Measurements from ENCODE around the gene RNLS.
"Not testable (repeated sequence)": the region's sequence is repeated elsewhere in the genome, so short reads cannot be mapped to it uniquely, and the experiment has no call there.

The RNLS gene

DNA sequence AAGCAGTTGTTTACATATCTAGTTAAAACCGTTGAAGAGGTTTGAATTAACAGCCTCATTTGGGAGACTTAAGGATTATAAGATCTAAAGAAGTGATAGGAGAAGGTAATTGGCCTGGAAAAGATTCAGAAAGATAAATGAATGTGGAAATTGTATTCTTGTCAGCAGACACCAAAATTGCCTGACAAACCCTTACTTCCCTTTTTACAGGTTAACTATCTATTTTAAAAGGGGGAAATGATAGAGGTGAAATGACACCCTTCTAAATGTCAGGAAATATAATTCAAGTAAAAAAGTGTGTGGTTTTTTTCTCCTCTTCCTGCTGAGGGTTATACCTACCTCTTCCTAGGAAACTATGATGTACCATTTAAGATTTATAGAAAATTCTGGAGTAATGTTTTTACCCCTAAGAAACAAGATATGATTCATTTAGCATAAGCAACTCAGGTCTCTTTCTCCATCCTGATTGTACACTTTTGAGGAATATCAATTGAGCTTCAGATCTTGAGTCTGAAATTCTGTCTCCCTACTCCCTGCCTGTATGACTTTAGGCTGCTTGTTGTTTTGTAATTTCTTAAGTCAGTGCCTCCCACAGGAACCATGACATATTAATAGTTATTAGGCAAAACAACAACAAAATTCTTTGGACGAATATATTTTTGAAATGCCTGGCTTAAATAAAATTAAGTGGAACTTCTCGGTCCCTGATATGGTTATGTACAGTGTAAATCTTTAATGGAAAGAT is 250.4 kb downstream of the RNLS start:
- DNase-seq: no peak

DNA sequence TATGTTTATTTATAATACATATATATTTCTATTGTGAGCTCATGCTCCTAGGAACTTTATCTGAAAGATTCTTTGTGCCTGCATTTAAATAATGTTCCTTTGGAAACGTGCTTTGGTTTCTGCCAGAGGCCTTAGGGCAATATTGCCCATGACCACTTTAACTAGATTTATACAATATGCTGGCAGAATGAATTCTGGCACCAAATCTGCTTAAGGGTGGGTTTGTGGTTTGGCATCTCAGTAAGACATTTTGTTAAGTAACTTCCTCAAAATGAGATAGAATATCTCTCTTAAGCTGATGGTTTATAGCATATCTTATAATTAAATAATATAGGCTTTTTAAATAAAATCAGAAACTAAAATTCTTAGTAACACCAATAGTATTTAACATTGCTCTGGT is 252.9 kb downstream of the RNLS start:
- no peak for DNase-seq

DNA sequence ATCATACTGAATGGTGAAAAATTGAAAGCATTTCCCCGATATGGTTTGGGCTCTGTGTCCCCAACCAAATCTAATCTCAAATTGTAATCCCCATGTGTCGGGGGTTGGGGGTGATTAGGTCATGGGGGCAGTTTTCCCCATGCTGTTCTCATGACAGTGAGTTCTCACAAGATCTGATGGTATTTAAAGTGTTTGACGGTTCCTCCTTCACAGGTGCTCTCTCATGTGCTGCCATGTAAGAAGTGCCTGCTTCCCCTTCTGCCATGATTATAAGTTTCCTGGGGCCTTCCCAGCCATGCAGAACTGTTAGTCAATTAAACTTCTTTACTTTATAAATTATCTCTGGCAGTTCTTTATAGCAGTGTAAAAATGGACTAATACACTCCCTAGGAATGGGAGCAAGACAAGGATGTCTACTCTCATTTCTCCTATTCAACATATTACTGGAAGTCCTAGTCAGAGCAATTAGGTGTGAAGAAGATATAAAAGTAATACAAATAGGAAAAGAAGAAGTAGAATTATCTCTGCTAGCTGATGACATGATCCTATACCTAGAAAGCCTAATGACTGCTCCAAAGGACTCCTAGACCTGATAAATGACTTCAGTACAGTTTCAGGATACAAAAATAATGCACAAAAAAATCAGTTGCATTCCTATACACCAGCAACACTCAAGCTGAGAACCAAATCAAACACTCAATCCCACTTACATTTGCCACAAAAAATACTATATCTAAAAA is 260.6 kb downstream of the RNLS start:
- DNase-seq: no peak

DNA sequence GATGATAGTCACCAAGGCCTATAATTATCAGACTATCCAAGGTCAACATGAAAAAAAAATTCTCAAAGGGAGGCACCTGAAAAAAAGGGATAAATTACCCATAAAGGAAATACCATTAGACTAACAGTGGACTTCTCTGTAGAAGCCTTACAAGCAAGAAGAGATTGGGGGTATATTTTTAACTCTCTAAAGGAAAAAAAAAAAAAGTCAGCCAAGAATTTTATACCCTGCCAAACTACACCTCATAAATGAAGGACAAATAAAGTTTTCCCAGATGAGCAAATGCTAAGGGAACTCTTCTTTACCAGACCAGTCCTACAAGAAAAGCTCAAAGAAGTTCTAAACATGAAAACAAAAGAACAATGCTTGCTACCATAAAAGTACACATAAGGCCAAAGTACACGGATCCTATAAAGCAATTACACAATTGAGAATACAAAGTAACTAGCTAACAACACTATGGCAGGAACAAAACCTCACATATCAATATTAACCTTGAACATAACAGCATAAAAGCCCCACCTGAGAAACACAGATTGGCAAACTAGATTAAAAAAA is 263.1 kb downstream of the RNLS start:
- DNase-seq: no peak

DNA sequence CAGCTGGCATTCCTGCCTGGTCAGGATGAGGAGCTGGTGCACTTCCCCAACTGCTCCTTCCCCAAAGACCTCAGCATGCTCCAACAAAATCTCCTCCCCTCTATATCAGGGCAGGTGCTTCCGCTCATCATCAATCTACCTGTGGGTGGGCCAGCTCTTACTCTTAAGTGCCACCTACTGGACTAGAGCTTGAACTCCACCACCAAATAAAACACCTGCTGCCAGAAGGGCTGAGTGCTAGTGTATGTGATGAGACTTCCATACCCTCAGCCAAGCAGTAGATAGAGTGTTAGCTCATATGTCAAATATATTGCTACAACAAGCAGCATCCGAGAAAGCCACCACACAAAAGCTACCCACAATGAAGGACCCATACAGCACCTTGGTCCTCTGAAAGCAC is 264.3 kb downstream of the RNLS start:
- no peak for DNase-seq

DNA sequence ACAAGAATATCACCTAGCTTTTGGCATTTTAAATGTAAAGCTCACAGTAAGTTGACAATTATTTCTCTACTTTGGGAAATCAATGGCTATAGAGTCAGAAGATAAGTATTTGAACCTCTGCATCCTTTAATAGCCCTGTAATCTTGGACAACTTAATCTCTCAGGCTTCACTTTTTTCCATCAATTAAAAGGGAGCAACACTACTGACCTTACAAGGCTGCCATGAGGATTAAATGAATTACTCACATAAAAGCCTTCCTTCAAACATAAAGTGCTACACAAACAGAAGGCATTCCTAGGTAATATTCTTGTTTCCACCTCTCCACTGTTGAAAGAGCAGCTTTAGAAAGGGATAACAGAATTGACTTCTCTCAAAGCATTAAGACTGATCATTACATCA is 266.0 kb downstream of the RNLS start:
- no peak for DNase-seq

DNA sequence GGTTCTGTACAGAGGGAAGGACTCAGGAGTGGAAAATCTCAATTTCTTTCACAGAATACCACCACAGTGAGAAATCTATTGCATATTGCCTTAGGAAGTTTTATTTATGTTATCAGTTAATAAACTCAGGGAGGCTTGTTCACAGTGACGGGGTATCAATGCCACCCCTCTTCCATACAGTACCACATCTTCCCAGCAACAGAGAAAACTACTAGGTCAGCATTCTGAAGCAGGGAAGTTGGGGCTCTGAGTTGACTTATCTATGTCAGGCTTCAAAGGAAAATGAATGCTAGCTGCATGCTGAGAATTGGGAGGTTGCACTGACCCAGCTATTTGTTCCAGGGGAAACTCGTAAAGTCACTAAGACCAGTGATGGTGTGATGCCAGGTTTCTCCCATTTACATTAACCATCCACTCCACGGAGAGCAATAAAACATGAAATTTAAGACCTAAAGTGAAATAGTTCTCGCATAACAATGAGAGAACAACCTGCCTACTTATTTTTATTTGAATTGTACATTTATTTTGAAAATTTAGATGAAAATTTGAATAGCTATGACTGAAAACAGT is 266.7 kb downstream of the RNLS start:
- no peak for DNase-seq

DNA sequence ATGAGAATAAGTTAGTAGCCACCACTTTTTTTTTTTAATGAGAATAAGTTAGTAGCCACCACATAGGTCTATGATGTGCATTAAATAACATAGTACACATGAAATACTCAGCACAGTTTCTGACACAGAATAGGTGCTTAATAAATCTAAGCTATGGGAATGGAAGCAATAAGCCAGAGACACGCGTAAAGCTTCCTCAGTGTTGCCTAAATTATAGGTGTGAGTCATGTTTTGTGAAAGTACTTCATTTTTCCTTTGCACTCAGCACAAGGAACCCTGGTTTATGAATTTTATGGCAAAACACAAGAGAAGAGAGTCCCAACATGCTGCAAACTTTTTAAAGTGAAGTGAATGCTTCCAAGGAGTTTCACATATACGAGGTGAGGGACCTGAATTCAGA is 267.4 kb downstream of the RNLS start:
- no peak for DNase-seq

DNA sequence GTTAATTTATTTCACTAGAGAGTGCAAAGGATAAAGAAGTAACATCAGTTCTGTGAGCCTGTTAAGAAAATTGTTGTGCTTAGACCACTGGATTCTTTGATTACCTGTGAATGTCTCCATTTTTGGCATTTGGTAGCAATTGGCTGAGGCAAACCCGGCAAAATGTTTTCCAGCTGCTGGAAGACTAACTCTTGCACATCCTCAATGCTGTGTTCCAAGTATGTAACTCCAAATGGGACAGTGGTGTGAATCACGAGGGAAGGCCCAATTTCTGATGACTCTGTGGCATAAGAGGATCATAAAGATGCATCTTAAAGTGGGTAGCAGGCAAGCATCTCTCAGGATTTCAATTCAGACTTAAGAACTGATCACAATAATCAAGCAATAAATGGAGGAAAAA is 268.8 kb downstream of the RNLS start:
- no peak for DNase-seq

DNA sequence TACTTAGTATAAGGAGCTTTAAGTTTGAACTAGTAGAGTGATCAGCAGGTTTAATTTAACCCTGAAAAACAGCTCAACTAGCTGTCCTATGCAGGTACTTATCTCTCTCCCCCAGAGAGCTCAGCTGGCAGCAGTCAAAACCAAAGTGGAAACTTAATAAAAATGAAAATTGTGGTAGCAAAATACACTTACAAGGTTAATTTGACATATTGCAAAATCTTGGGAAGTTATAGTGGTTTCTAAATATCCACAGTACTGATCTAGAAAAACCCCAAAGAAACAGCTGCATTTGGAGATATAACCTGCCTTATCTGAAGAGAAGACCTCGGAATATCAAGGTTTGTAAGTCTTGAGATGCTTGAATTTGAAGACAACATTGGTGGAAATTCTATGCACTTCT is 269.2 kb downstream of the RNLS start:
- DNase-seq: no peak

DNA sequence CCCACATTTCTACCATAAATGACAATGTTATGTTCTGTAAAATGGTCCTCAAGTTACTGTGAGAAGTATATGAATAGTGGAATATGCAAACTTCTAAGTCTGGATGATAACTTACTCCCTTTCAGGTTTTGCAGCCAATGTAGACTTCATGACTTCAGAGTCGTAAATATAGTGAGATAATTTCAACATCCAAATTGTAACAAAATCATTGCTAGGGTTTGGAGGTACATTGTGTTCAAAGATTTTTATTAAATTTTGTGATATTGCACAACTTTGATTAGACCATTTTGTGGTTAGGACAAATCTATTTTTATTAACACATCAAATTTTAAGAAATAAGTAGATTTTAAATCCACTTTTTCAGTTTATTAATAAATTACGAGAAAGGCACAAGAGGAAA is 270.3 kb downstream of the RNLS start:
- DNase-seq: no peak

DNA sequence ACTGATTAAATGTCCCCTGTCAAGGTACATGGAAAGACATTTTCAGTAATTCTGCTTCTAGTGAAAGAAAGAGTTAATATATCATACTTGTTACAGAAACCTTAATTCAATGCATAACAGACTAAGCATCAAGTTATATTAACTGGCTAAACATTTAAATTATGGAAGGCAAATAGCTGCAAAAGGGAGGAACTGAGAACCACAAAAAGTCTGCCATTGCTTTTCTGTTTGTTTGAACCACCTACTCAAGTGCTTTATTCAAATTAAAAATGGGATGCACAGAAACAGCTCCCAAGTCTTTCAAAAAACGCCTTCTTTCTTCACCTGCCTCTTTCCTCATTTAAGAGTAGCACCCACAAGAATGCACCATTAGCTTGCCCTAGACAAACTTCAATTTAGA is 271.9 kb downstream of the RNLS start:
- no peak for DNase-seq

DNA sequence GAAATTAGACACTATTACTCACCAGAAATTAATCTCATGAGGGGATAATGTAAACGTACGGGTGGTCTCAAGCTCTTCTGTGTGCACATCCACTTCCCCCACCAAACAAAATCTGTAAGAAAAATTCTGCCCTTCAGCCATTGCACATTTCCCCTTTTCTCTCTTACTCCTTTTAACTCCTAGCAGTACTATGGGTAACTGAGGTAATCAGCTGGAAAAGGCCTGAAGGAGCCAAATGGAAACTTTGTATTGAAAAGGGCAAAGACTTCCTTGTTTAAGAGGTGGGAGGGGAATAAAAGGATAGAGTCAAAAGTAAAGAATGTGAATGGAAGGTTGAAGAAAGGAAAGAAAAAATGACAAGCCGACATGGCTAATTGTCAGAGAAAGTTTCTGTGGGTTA is 273.8 kb downstream of the RNLS start:
- no peak for DNase-seq

DNA sequence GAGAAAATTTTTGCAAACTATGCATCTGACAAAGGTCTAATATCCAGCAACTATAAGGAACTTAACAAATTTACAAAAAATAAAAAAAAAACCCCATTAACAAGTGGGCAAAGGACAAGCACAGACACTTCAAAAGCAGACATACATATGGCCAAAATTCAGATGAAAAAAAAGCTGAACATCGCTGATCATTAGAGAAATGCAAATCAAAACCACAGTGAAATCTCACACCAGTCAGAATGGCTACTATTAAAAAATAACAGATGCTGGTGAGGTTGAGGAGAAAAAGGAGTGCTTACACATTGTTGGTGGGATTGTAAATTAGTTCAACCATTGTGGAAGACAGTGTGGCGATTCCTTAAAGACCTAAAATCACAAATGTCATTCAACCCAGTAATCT is 274.8 kb downstream of the RNLS start:
- not testable (repeated sequence) for DNase-seq

DNA sequence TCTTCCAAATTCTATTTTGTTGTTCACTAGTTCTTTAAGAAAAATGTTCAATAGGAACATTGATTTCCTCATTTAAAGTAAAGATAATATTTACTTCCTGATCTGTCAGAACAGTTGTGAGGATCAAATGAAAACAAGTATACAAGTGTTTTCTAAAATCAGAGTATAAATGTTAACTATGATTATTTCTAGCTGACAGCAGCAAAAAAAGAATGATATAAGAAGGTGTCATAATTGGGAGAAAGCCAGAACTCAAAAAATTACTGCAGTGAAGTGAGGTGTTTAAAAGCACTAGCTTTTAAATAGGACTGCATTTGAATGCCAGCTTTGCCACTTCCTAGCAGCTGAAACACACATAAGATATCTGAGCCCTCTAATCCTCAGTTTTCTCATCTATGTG is 283.3 kb downstream of the RNLS start:
- no peak for DNase-seq

DNA sequence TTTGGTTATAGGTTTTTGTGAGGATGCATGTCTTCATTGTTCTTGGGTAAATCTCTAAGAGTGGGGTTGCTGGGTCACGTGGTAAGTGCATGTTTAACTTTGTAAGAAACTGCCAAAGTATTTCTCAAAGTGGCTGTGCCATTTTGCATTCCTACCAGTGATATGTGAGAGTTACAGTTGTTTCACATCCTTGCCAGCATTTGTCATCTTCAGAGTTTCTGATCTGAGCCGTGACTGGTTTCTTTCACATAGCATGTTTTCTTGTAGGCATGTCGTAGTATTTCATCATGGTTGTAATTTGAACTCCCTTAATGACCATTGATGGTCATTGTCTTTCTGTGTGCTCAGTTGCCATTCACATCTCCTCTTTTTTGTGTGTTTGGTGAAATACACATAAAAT is 286.0 kb downstream of the RNLS start:
- no peak for DNase-seq

DNA sequence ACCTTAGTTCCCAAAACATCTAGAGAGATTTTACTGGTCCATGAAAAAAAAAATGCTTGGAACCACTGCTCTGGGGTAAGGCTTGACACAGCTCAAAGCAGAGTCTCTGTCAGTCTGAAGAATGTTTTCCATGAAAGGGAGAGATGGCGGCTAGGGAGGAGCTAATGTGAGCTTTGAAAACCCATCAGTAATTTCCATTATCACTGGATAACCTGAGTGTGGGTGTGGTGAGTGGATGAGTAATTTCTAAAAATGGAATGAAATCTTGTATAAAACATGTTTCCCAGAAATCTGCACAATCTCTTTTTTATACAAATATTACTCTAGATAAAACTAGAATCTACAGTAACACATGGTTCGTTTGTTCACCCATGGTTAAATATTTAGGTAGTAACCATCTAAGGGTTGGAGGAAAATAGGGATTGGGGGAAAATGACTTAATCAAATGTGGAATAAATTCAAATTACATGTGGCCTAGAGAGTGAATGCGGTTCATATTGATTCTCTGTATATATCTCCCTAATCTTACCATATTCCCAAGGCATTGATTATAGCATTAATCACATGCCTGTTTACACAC is 289.4 kb downstream of the RNLS start:
- no peak for DNase-seq

DNA sequence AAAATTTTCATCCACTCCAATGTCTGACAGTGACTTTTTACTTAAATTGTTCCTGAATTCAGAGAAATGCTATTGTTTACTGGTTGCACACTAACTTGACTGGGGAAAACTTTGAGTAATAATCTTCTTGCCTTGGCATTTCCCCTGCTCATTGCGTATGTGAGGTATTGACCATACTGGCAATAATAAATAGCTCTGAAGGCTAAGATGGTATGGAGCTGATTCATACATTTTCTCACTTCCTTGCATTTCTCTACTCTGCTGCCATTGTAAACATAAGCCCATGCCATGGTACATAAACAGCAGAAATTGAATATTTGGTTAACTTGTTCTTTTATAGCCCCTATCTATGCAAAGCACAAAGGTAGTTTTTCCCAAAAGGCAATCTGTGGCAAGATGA is 290.0 kb downstream of the RNLS start:
- DNase-seq: no peak

DNA sequence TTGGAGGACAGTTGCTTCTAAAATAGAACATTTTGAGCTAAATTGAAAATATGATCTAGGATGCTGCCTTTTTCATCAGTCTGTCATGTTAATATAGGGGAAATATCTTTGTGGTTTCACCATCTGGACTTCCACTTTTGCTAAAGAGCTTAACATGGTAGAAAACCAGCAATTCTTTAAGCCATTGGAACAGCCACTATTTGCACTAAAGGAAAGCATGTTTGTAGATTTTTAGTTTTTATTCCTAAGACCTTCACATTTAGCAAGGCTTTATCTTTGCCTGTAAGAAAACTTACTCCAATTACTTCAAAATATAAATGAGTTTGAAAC is 291.0 kb downstream of the RNLS start:
- no peak for DNase-seq

DNA sequence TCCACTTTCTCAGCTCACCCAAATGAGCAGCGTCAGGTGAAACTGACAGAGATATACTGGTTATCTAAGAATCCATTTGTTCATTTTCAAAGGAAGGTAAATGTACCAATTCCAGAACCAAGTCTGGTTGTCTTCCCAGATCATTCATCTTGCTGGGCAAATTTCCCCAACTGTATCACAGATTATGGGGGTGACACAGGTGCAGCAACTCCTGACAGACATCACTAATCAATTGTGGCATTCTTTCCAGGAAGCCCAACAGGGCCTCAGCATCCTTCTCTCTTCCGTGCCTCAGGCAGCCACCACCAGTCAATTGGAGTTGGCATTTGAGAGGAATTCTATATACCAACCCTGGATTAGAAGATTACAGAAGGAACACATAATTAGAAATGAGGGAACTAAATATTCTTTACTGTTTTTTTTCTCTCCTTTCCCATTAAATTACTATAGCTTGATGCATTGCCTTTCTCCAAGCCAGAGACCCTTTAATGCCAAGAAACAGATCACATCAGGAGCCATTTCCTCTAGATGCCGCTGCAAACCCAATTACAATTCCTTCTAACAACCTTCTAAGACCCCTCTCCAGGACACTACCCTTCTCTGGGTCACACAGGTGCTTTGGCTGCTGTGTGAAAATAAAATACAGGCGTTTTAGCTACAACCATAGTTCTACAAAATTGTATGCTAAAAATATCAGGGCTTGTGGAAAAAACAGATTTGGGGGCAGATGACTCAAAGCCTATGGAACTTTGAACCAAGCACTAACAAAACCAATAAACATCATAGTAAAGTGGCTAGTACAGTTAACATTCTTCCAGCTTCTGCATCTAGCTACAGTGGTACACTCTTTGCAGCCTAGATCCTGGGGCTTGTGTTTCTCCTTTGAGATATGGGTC is 291.6 kb downstream of the RNLS start:
- no peak for DNase-seq

DNA sequence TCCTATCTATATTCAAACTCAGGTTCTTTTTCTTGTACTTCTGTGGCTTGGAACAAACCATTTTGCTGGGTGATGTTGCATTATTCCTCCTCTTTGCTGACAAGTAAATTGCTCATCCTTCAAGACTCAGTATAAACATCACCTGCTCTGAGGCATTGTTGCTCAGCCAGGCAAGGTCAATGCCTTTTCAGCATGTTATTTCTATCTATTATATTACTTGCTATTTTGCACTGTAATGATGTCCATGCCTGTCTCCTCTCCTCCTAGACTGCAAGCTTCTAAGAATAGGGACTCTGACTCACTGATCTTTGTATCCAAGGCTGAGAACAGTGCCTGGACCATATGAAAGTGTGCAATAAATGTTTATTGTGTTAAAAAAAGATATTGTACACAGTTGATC is 293.8 kb downstream of the RNLS start:
- no peak for DNase-seq

DNA sequence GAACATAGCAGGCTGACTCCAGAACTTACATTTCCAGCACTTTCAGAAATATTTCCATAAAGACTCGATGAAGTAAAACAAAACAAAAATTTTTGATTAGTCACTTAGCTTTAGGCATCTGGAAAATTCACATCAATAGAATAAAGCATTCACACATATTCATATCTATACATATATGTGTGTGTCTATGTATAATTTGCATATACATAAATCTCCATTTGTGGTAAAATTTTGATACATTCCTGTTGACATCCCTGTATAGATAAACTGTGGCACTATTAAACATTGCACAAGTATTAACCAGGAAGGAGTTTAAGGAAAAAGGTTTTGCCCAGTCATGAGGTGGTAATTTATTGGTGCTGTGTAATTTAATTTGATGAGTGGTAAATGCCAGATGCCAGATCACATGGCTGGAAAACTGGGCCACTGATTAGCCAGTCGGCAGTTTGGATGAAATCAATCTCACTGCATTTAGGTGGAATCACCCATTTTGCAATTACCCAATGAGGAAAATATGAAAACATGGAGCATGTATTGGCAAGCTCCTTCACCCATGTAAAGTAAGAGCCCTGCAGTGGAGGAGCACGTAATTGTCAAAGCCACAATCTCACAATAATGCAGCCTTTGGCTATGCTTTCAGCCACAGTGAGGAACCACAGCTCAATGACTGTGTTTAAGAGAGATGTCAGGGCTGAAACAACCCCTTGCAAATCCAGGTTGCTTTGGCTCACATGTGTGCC is 294.6 kb downstream of the RNLS start:
- no peak for DNase-seq

Data from 8988T (cell line).